ENCODE measurements around the gene LDB2. TPM values are rescaled to one million over a fixed set of nuclear protein-coding genes. Genes with fewer than 3 reads are reported as not detected.

The LDB2 gene
- total RNA-seq, 3 donors from 2014 or later = 34.5 to 68.8 (median 36.5) TPM

- Histone ChIP-seq H3K27me3 (no peaks in the 10 kb centered on the region), H3K27ac (no peak overlapping the region), H3K36me3 (no peaks in the 10 kb centered on the region), H3K4me3 (no peak overlapping the region), H3K4me1 (no peaks in the 10 kb centered on the region), H3K9me3 (no peaks in the 10 kb centered on the region)
- intact Hi-C loops (cut with DNase I; ENCODE audit: low total_unique reads) = no loop called here
- TF ChIP-seq POLR2A (IDR thresholded peaks at IDR 0.05) = no peak
- TF ChIP-seq POLR2AphosphoS5 (IDR thresholded peaks at IDR 0.05) = no peak
- TF ChIP-seq, protein P1, sequence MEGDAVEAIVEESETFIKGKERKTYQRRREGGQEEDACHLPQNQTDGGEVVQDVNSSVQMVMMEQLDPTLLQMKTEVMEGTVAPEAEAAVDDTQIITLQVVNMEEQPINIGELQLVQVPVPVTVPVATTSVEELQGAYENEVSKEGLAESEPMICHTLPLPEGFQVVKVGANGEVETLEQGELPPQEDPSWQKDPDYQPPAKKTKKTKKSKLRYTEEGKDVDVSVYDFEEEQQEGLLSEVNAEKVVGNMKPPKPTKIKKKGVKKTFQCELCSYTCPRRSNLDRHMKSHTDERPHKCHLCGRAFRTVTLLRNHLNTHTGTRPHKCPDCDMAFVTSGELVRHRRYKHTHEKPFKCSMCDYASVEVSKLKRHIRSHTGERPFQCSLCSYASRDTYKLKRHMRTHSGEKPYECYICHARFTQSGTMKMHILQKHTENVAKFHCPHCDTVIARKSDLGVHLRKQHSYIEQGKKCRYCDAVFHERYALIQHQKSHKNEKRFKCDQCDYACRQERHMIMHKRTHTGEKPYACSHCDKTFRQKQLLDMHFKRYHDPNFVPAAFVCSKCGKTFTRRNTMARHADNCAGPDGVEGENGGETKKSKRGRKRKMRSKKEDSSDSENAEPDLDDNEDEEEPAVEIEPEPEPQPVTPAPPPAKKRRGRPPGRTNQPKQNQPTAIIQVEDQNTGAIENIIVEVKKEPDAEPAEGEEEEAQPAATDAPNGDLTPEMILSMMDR (IDR thresholded peaks at IDR 0.05) = no peak
- DNase-seq (ENCODE audit: low spot score in 2 of 2) = no peak
Measured at GRCh38 chr4:16705341-16705740, 193.1 kb downstream of the LDB2 start.

DNA sequence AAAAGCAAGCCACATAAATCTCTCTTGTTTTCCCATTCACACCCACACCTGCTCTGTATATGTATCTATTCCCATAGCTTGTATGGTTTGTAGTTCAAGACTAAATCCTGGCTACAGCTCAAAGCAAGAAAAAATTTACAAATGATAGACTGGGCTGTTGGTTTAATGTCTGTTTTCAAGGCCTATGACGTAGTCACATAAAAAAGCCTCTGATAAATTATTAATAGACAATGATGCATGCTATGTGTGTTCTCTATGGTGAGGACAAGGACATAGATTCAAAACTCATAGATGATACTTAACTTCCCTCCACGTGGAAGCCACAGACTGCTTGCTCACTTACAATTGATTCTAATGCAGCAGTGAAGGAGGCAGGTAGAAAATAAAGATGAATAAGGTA lies 194.0 kb downstream of the LDB2 start:
- H3K4me1 ChIP-seq = no peaks in the 10 kb centered on the region
- no peaks in the 10 kb centered on the region for H3K9me3 ChIP-seq
- no peaks in the 10 kb centered on the region for H3K36me3 ChIP-seq
- DNase-seq (ENCODE audit: low spot score in 2 of 2) = no peak
- TF ChIP-seq, protein P1 (IDR thresholded peaks at IDR 0.05) = no peak
- TF ChIP-seq POLR2A (IDR thresholded peaks at IDR 0.05) = no peak
- no peak for TF ChIP-seq POLR2AphosphoS5 (IDR thresholded peaks at IDR 0.05)
- intact Hi-C loops (cut with DNase I; ENCODE audit: low total_unique reads) = no loop called here
- no peaks in the 10 kb centered on the region for H3K27me3 ChIP-seq
- no peak overlapping the region for H3K27ac ChIP-seq
- no peak overlapping the region for H3K4me3 ChIP-seq

DNA sequence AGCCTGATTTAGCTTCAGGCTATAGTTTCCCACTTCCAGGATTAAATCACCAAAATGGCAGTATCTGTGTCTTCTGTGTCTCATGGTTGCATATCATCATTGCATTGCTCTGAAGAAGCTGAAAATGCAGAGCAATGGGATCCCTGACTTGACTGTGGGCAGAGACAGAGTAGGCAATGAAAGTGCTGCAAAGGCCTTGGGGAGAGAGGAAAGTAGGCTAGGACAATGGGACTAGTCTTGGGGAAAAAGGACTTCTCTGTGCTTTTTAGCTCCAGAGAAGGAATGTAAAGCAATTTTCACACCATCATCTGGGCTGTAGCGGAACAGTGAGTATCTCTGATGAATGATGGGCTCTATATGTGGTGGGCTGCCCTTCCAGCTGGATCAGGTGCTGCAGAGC lies 202.5 kb downstream of the LDB2 start:
- Histone ChIP-seq H3K4me3 (no peak overlapping the region), H3K4me1 (no peaks in the 10 kb centered on the region), H3K9me3 (no peaks in the 10 kb centered on the region), H3K27me3 (no peaks in the 10 kb centered on the region), H3K36me3 (no peaks in the 10 kb centered on the region), H3K27ac (no peak overlapping the region)
- DNase-seq (ENCODE audit: low spot score in 2 of 2) = no peak
- intact Hi-C loops (cut with DNase I; ENCODE audit: low total_unique reads) = no loop called here
- TF ChIP-seq POLR2AphosphoS5 (IDR thresholded peaks at IDR 0.05) (no peak), POLR2A (IDR thresholded peaks at IDR 0.05) (no peak)
- TF ChIP-seq, protein P1 (IDR thresholded peaks at IDR 0.05) = no peak

- H3K4me1 ChIP-seq = no peaks in the 10 kb centered on the region
- no peak overlapping the region for H3K27ac ChIP-seq
- TF ChIP-seq POLR2AphosphoS5 (IDR thresholded peaks at IDR 0.05) = no peak
- TF ChIP-seq, protein P1 (IDR thresholded peaks at IDR 0.05) = no peak
- TF ChIP-seq POLR2A (IDR thresholded peaks at IDR 0.05) = no peak
- intact Hi-C loops (cut with DNase I; ENCODE audit: low total_unique reads) = no loop called here
- DNase-seq (ENCODE audit: low spot score in 2 of 2) = no peak
- no peaks in the 10 kb centered on the region for H3K27me3 ChIP-seq
- H3K36me3 ChIP-seq = no peaks in the 10 kb centered on the region
- H3K9me3 ChIP-seq = no peaks in the 10 kb centered on the region
- H3K4me3 ChIP-seq = no peak overlapping the region
Measured at GRCh38 chr4:16694884-16695276, 203.6 kb downstream of the LDB2 start.

GRCh38 chr4:16694173-16694883 lies 204.1 kb downstream of the LDB2 start:
- TF ChIP-seq, protein P1 (IDR thresholded peaks at IDR 0.05) = no peak
- no peak for TF ChIP-seq POLR2AphosphoS5 (IDR thresholded peaks at IDR 0.05)
- TF ChIP-seq POLR2A (IDR thresholded peaks at IDR 0.05) = no peak
- H3K36me3 ChIP-seq = no peaks in the 10 kb centered on the region
- DNase-seq (ENCODE audit: low spot score in 2 of 2) = no peak
- no peaks in the 10 kb centered on the region for H3K27me3 ChIP-seq
- H3K4me1 ChIP-seq = no peaks in the 10 kb centered on the region
- intact Hi-C loops (cut with DNase I; ENCODE audit: low total_unique reads) = no loop called here
- no peaks in the 10 kb centered on the region for H3K9me3 ChIP-seq
- H3K27ac ChIP-seq = no peak overlapping the region
- no peak overlapping the region for H3K4me3 ChIP-seq

All from breast epithelium (tissue), 4 donors.